Thymus (tissue), 11 donors: ENCODE data around the gene CTNNA3. TPM values are rescaled to one million over a fixed set of nuclear protein-coding genes. Genes with fewer than 3 reads are reported as not detected.

Source experiments
- DNase-seq, 9 donors: peaks; one replicate each; pipeline ENCODE4 v3.0.0-alpha.2; 2013; ENCODE audit warnings: low spot score in 9 of 9, low read depth in 6 of 9, missing footprints in 1 of 9
- H3K27ac ChIP-seq, 2 donors: one replicate each; pipeline ENCODE4 v1.5.1; 2013; ENCODE audit warnings: control low read depth in 1 of 2, low read depth in 1 of 2, low read length in 1 of 2, mild to moderate bottlenecking in 1 of 2, moderate library complexity in 1 of 2
- H3K27me3 ChIP-seq, 2 donors: one replicate each; pipeline ENCODE4 v1.5.1; 2013; ENCODE audit warnings: low read length in 1 of 2; ENCODE audit not compliant: control insufficient read depth in 2 of 2, insufficient read depth in 1 of 2
- H3K36me3 ChIP-seq, 2 donors: one replicate each; pipeline ENCODE4 v1.5.1; 2013; ENCODE audit warnings: low read length in 1 of 2, mild to moderate bottlenecking in 1 of 2, moderate library complexity in 1 of 2; ENCODE audit not compliant: control insufficient read depth in 2 of 2, insufficient read depth in 2 of 2
- H3K4me1 ChIP-seq, 2 donors: one replicate each; pipeline ENCODE4 v1.5.1; 2013; ENCODE audit warnings: low read length in 2 of 2; ENCODE audit not compliant: control insufficient read depth in 2 of 2, insufficient read depth in 2 of 2
- H3K4me3 ChIP-seq, 2 donors: one replicate each; pipeline ENCODE4 v1.5.1; 2013; ENCODE audit warnings: low read length in 2 of 2, control low read depth in 1 of 2, mild to moderate bottlenecking in 1 of 2
- H3K9me3 ChIP-seq, 2 donors: one replicate each; pipeline ENCODE4 v1.5.1; 2013; ENCODE audit warnings: low read length in 1 of 2, mild to moderate bottlenecking in 1 of 2; ENCODE audit not compliant: control insufficient read depth in 2 of 2, insufficient read depth in 1 of 2
- WGBS: extraction: QIAGEN DNeasy Blood & Tissue Kit; methylation state at CpG from one replicate; pipeline ENCODE4 v1.1.7; 2013; 5-methylcytosine and 5-hydroxymethylcytosine counted together
- polyA plus RNA-seq: library from polyadenylated mRNA; stranded (reverse); fragments of 200-250 nt; gene quantifications from one replicate; pipeline ENCODE4 v1.2.3, GENCODE V29; 2013
- total RNA-seq: library from RNA; stranded (reverse); fragments of 120-200 nt; gene quantifications from one replicate; pipeline ENCODE4 v1.2.4, GENCODE V29; 2013
- donor health status: healthy.

CTNNA3 gene
- total and polyA plus RNA-seq, 2 donors = 0.27 to 0.28 TPM

- WGBS = 87% methylated on average over 7 of the region's 7 CpGs
- H3K4me3 ChIP-seq = no peak overlapping the region
- H3K27me3 ChIP-seq = no peaks in the 10 kb centered on the region
- DNase-seq = no peak
- H3K9me3 ChIP-seq = no peaks in the 10 kb centered on the region
- no peaks in the 10 kb centered on the region for H3K4me1 ChIP-seq
- no peaks in the 10 kb centered on the region for H3K36me3 ChIP-seq
- H3K27ac ChIP-seq = no peak overlapping the region
These were observed 922.5 kb downstream of the CTNNA3 start for GRCh38 chr10:66773472-66773817.

- Histone ChIP-seq H3K36me3 (no peaks in the 10 kb centered on the region), H3K4me3 (no peak overlapping the region), H3K27me3 (no peaks in the 10 kb centered on the region), H3K4me1 (no peaks in the 10 kb centered on the region), H3K27ac (no peak overlapping the region), H3K9me3 (no peaks in the 10 kb centered on the region)
- 95% methylated on average over 4 of the region's 4 CpGs for WGBS
- no peak for DNase-seq
These were observed 923.2 kb downstream of the CTNNA3 start for GRCh38 chr10:66772548-66773471.

GRCh38 chr10:66767707-66768106, 928.3 kb downstream of the CTNNA3 start:
- no peak for DNase-seq
- no peaks in the 10 kb centered on the region for H3K27me3 ChIP-seq
- H3K4me3 ChIP-seq = no peak overlapping the region
- WGBS = 71% methylated on average over 2 of the region's 2 CpGs
- no peak overlapping the region for H3K27ac ChIP-seq
- H3K4me1 ChIP-seq = no peaks in the 10 kb centered on the region
- no peaks in the 10 kb centered on the region for H3K9me3 ChIP-seq
- H3K36me3 ChIP-seq = no peaks in the 10 kb centered on the region

GRCh38 chr10:66762218-66762729, 933.7 kb downstream of the CTNNA3 start:
- H3K27ac ChIP-seq = no peak overlapping the region
- 93% methylated on average over 4 of the region's 4 CpGs for WGBS

GRCh38 chr10:66760941-66761340, 935.1 kb downstream of the CTNNA3 start:
- WGBS = 95% methylated on average over 1 of the region's 1 CpG
- DNase-seq = no peak
- Histone ChIP-seq H3K4me1 (no peaks in the 10 kb centered on the region), H3K27ac (no peak overlapping the region), H3K36me3 (no peaks in the 10 kb centered on the region), H3K9me3 (no peaks in the 10 kb centered on the region), H3K27me3 (no peaks in the 10 kb centered on the region), H3K4me3 (no peak overlapping the region)

More at GRCh38 chr10:66762218-66762729, 933.7 kb downstream of the CTNNA3 start:
- no peak for DNase-seq
- Histone ChIP-seq H3K4me1 (no peaks in the 10 kb centered on the region), H3K4me3 (no peak overlapping the region), H3K36me3 (no peaks in the 10 kb centered on the region), H3K9me3 (no peaks in the 10 kb centered on the region), H3K27me3 (no peaks in the 10 kb centered on the region)

- Histone ChIP-seq H3K36me3 (no peaks in the 10 kb centered on the region), H3K4me1 (no peaks in the 10 kb centered on the region), H3K27ac (no peak overlapping the region), H3K27me3 (no peaks in the 10 kb centered on the region), H3K9me3 (peaks cover 0 to 2% of the 10 kb centered on the region in 2 donors), H3K4me3 (no peak overlapping the region)
- 85% methylated on average over 3 of the region's 3 CpGs for WGBS
- no peak for DNase-seq
These were observed 940.5 kb downstream of the CTNNA3 start for GRCh38 chr10:66755474-66755873.

- Histone ChIP-seq H3K36me3 (no peaks in the 10 kb centered on the region), H3K4me3 (no peak overlapping the region), H3K27ac (no peak overlapping the region), H3K9me3 (peaks cover 0 to 2% of the 10 kb centered on the region in 2 donors), H3K4me1 (no peaks in the 10 kb centered on the region), H3K27me3 (no peaks in the 10 kb centered on the region)
- 39% methylated on average over 1 of the region's 1 CpG for WGBS
- no peak for DNase-seq
These were observed 943.3 kb downstream of the CTNNA3 start for GRCh38 chr10:66752714-66753113.

- 97% methylated on average over 1 of the region's 1 CpG for WGBS
- no peaks in the 10 kb centered on the region for H3K27me3 ChIP-seq
- peaks cover 0 to under 1% of the 10 kb centered on the region in 2 donors for H3K9me3 ChIP-seq
- no peak for DNase-seq
- no peaks in the 10 kb centered on the region for H3K36me3 ChIP-seq
- no peak overlapping the region for H3K27ac ChIP-seq
- H3K4me3 ChIP-seq = no peak overlapping the region
- no peaks in the 10 kb centered on the region for H3K4me1 ChIP-seq
These were observed 947.8 kb downstream of the CTNNA3 start for GRCh38 chr10:66748217-66748616.

GRCh38 chr10:66747451-66747850, 948.5 kb downstream of the CTNNA3 start:
- Histone ChIP-seq H3K27ac (no peak overlapping the region), H3K4me1 (no peaks in the 10 kb centered on the region), H3K36me3 (no peaks in the 10 kb centered on the region), H3K9me3 (no peaks in the 10 kb centered on the region), H3K4me3 (no peak overlapping the region), H3K27me3 (no peaks in the 10 kb centered on the region)
- DNase-seq = no peak
- WGBS = 75% methylated on average over 2 of the region's 2 CpGs
